ENCODE measurements around the gene LIM2.

The LIM2 gene

GRCh38 chr19:51338563-51339312 lies 49.0 kb downstream of the LIM2 start:
- DNase-seq (ENCODE audit: low spot score) = peak; percentile 85
- CTCF ChIA-PET = interaction anchor here (0.6 to 1.0 kb wide), 5 partner anchors 36 to 455 kb away, joined by 3 read pairs; no protein-coding TSS in a partner anchor
- TF ChIP-seq CTCF (conservative IDR thresholded peaks at IDR 0.05; ENCODE audit: low read depth) = peak; percentile 93
- POLR2A ChIA-PET (ENCODE audit: low non-redundant PET) = no interaction called here
- peak overlapping the region; percentile 88 for H3K27ac ChIP-seq

DNA sequence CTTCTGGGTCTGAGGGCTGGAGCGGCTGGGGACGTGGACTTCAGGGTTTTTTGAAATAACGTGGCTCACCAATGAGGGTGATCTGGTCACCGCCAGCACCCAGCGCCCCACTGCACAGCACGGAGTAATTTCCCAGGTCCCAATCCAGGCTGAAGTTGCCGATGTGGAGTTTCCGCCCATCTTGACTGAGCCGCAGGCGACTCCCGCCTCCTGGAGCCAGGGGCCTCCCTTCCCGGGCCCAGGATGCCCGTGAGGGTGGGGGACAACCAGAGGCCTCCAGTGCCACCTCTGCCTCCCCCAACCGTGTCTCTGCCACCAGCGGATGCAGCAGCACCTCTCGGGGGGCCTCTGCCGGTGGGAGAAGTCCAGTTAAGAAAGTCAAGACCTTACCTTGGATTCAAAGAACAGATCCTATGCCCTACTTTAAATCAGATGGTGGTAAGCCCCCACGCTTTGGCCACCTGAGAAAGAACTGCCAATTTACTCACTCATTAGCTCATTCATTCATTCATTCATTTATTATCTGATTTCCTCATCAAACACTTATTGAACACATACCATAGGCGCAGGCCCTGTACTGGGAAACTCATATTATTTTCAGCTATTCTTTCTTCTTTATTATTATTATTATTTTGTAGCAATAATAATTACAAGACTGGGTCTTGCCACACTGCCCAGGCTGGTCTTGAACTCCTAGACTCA lies 49.8 kb downstream of the LIM2 start:
- DNase-seq (ENCODE audit: low spot score) = no peak
- POLR2A ChIA-PET (ENCODE audit: low non-redundant PET) = no interaction called here

DNA sequence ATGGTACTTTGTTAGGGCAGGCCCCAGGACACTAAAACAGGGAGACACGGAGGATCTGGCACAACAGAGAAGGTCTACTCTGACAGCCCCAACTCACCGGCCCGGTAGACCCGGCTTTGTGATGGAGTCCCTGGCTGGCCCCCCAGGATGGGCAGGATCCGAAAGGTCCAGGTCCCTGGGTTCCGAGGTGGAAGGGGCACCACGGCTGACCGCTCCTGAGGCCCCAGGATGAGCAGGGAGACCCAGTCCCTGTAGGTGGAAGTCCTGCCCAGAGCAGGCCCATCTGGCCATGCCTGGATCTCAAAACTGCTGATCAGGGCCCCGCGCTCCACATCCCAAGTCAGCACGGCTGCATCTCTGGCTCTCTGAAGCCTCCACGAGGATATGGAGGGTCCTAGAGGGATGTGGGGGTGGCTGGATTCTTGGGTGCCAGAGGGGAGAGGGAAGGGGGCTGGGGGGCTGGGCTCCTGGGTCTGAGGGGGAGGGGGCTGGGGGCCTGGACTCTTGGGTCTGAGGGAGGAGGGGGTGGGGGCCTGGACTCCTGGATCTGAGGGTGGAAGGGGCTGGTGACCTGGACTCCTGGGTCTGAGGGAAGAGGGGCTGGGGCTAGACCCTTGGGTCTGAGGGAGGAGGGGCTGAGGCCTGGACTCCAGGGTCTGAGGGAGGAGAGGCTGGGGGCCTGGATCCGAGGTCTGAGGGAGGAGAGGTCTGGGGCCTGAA lies 50.5 kb downstream of the LIM2 start:
- no peak overlapping the region for H3K27ac ChIP-seq
- ChIA-PET POLR2A (ENCODE audit: low non-redundant PET) (no interaction called here), CTCF (no interaction called here)

More for the DNA sequence above, 49.8 kb downstream of the LIM2 start:
- no peak for TF ChIP-seq CTCF (conservative IDR thresholded peaks at IDR 0.05; ENCODE audit: low read depth)
- H3K27ac ChIP-seq = no peak overlapping the region
- CTCF ChIA-PET = interaction anchor here (0.6 to 0.7 kb wide), 2 partner anchors 35 to 61 kb away, joined by 3 read pairs; no protein-coding TSS in a partner anchor

GRCh38 chr19:51333836-51334460 lies 53.8 kb downstream of the LIM2 start:
- no peak for TF ChIP-seq CTCF (conservative IDR thresholded peaks at IDR 0.05; ENCODE audit: low read depth)
- ChIA-PET POLR2A (ENCODE audit: low non-redundant PET) (no interaction called here), CTCF (interaction anchor here (0.6 to 0.7 kb wide), 2 partner anchors 46 to 314 kb away, joined by 3 to 9 read pairs; no protein-coding TSS in a partner anchor)
- no peak overlapping the region for H3K27ac ChIP-seq
- no peak for DNase-seq (ENCODE audit: low spot score)

More for the DNA sequence above, 50.5 kb downstream of the LIM2 start:
- TF ChIP-seq CTCF (conservative IDR thresholded peaks at IDR 0.05; ENCODE audit: low read depth) = no peak
- DNase-seq (ENCODE audit: low spot score) = no peak

DNA sequence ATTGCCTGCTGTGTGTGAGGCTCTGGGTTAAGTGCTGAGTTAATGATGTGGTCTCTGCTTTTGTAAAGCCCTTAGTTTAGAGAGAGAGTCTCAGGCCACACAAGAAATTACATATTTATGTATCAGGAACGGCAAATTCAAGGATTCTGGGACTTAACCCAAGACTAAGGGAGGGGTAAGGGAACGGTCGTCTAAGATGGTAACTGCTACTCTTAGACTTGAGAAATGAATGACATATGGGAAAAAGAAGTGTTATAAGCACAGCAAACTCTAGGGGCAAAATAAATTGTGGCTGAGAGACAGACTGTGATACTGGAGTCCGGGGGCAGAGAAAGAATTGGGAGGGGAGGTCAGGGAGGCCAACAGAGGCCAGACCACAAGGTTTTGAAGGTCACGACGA lies 56.1 kb downstream of the LIM2 start:
- TF ChIP-seq CTCF (conservative IDR thresholded peaks at IDR 0.05; ENCODE audit: low read depth) = no peak
- no peak overlapping the region for H3K27ac ChIP-seq
- no peak for DNase-seq (ENCODE audit: low spot score)
- POLR2A ChIA-PET (ENCODE audit: low non-redundant PET) = no interaction called here
- CTCF ChIA-PET = no interaction called here

DNA sequence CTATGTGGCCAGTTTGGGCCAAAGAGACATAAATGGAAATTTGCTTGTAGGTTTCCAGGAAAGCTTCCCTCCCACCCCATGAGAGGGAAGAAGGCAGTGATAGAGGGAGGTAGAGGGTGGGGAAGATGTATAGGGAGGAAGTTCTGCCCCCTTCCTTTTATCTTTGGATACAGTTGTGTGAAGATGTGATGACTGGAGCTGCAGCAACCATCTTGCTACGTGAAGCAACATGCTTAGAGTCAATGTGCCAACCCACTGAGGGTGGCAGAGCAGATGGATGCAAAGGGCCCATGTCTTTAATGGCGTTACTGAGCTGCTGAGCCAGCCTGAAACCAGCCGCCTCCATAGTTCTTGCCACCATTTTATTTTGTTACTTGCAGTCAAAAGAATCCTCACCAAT lies 56.6 kb downstream of the LIM2 start:
- DNase-seq (ENCODE audit: low spot score) = no peak
- ChIA-PET CTCF (no interaction called here), POLR2A (ENCODE audit: low non-redundant PET) (no interaction called here)
- TF ChIP-seq CTCF (conservative IDR thresholded peaks at IDR 0.05; ENCODE audit: low read depth) = no peak
- H3K27ac ChIP-seq = no peak overlapping the region
